ENCODE results near the gene CREG2.
A peak's percentile ranks its signal among the peaks of the same experiment; 100 is the strongest.
"Not testable (repeated sequence)": the region's sequence is repeated elsewhere in the genome, so short reads cannot be mapped to it uniquely, and the experiment has no call there.

The CREG2 gene

DNA sequence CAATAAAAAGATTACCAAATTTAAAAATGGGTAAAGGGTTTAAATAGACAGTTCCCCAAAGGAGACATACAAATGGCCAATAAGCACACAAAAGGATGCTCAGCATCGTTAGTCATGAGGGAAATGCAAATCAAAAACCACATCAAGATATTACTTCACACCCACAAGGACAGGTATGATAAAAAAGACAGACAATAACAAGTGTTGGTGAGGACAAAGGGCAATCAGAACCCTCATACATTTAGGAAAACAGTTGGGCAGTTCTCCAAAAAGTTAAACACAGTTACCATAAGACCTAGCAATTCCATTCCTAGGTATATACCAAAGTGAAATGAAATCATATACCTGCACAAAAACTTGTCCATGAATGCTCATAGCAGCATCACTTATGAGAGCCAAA, 14.5 kb downstream of the CREG2 start:
- no peak for DNase-seq (ENCODE audit: low spot score)

GRCh38 chr2:101371636-101372035, 15.7 kb downstream of the CREG2 start:
- no peak for DNase-seq (ENCODE audit: low spot score)

DNA sequence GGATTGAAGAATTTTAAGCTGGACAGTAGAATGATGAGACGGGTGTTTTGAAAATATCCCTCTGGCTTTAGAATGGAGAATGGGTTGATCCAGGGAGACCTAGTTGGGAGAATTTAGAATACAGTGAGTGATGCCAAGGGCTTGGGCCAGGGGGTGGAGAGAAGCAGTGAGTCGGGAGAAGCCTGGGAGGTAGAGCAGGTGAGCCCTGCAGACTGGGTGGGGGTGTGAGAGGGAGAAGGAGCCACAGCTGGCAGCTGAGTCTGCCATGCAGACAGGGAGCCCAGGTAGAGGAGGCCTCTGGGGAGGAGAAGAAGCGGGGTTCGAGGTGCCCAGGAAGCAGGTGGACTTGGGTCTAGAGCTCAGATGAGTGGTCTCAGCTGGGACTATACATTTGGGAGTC, 18.2 kb downstream of the CREG2 start:
- DNase-seq (ENCODE audit: low spot score) = no peak

GRCh38 chr2:101368376-101368775, 18.9 kb downstream of the CREG2 start:
- no peak for DNase-seq (ENCODE audit: low spot score)

- no peak for DNase-seq (ENCODE audit: low spot score)
Observed at GRCh38 chr2:101367508-101367907, 19.8 kb downstream of the CREG2 start.

GRCh38 chr2:101364878-101365277, 22.4 kb downstream of the CREG2 start:
- DNase-seq (ENCODE audit: low spot score) = no peak

DNA sequence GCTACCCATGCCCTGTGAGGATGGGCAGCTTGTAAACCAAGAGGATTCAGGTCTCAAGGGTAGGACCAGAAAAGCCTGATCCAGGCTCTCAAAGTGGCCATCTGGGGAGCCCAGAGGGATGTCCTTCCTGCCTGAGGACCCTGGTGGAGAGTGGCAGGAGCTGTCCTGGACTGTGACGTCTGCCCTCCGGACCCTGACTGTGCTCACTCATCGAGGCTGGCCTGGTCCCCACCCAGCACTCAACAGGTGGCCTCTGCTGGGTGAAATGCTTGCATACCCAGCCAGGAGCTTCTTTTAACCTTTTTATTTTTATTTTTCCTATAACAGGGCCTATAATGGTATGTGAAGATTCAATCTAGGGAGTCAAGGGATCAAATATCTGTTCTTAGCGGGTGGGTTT, 24.5 kb downstream of the CREG2 start:
- DNase-seq (ENCODE audit: low spot score) = no peak

- no peak for DNase-seq (ENCODE audit: low spot score)
Observed at GRCh38 chr2:101362316-101362715, 25.0 kb downstream of the CREG2 start.

- no peak for DNase-seq (ENCODE audit: low spot score)
Observed at GRCh38 chr2:101361522-101361921, 25.8 kb downstream of the CREG2 start.

DNA sequence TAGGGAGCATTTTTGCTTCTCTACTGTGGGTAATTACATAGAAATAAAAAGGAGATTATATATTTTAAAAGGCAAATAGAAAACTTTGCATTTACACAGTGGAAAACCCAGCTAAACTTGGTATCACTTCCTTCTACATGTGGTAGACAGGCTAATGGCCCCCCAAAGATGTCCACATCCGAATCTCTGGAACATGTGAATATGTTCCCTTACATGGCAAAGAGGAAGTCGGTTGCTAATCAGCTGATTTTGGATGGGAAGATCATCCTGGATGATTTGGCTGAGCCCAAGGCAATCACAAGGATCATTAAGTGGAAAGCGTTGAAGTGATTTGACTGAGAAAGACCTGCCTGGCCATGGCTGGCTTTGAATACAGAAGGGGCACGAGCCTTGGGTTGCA, 26.2 kb downstream of the CREG2 start:
- DNase-seq (ENCODE audit: low spot score) = no peak

DNA sequence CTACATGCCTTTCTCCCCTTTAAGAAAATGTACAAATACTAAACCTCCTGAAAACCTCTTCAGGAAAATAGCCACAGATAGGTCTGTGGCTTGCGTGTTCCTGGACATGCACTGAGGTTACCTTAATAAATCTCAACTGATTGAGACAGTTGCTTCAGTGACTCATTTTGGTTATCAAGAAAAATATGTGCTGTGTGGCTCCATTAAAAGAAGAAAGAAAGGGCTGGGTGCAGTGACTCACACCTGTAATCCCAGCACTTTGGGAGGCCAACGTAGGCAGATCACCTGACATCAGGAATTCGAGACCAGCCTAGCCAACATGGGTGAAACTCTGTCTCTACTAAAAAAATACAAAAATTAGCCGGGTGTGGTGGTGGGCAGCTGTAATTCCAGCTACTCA, 27.1 kb downstream of the CREG2 start:
- DNase-seq (ENCODE audit: low spot score) = no peak

GRCh38 chr2:101359410-101359954, 27.8 kb downstream of the CREG2 start:
- DNase-seq (ENCODE audit: low spot score) = no peak

GRCh38 chr2:101357376-101357775, 29.9 kb downstream of the CREG2 start:
- DNase-seq (ENCODE audit: low spot score) = no peak

- no peak for DNase-seq (ENCODE audit: low spot score)
Observed at GRCh38 chr2:101356521-101356920, 30.8 kb downstream of the CREG2 start.

DNA sequence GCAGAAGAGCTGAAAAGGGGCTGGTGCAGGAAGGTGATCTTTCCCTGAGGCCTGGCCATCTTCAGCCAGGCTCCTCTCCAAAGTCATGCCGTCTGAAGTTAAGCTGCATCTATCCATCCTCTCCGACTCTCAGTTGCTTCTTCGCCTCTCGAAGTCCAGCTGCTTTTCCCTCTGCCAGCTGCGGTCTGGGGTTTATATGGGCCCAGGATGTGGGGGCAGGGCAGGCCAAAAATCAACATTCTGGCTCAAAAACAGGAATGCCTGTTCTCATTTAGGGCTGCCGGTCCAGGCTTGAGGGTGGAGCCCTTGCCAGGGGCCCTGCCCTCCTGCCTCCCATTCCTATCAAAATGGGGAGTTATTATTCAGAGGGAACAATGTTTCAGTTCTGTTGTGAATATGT, 31.2 kb downstream of the CREG2 start:
- DNase-seq (ENCODE audit: low spot score) = no peak

DNA sequence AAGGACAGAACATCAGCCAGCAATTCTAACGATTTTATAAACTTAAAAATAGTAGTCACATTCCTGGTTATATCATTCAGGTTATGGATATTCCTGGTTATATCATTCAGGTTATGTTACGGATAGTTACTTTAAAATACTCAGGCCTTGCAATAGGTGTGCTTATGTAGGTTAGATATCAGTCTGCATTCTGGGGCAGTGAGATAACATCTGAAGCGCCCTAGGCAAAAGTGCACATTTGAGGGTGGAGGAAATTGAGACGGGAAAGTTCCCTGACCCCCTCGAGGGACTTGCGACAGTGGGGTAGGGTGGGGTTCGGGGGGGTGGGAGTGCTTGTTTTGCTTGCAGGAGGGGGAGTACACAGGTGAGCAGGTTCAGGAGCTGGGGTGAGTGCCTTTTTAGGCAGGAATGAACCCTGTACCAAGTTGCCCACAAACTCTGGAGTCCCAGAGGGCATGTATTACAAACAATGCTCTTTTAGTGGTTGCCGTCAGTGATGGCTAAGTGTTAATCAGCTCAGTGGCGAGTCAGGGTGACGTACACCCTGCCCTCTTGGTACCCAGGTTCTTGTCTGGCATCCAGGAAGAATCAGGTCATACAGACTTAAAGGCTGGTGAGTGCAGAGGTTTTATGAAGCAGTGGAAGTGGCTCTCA, 31.8 kb downstream of the CREG2 start:
- no peak for DNase-seq (ENCODE audit: low spot score)

DNA sequence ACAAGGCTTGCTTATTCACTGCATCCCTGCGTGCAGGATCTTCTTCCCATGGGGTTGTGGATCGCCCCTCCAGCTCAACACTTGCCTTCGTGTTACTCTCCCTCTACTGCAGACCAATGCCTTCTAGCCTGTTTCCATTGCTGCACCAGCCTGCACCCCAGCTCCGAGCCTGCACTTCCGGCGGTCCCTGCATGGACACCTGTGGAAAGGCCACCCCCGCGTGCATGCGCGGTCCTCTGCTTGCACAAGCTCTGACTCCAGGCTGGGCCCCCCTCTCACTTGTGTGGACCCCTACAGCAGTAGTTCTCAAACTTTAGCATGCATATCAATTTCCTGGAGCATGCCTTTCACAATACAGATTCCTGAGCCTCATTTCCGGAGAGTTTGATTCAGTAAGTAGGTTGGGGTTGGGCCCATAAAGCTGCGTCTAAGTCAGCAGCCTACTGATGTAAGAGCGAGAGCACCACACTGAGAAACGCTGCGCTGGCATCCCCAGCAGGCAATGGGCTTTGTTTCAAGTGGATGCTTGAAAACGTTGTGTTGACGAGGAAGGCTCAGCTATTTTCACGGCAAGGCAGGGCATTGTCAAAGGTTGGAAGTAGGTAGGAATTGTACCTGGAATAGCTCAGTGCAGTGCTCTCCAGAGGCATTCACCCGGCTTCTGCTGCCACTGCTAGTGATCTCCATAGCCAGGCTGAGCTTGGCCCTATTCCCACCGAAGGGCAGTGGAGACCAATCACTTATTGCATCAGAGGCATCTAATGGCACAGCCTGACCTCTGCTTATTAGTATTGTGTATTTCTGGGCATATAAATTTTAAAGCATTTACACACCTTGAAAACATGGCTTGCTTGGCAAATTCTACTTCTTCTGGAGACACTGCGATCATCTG, 32.6 kb downstream of the CREG2 start:
- no peak for DNase-seq (ENCODE audit: low spot score)

DNA sequence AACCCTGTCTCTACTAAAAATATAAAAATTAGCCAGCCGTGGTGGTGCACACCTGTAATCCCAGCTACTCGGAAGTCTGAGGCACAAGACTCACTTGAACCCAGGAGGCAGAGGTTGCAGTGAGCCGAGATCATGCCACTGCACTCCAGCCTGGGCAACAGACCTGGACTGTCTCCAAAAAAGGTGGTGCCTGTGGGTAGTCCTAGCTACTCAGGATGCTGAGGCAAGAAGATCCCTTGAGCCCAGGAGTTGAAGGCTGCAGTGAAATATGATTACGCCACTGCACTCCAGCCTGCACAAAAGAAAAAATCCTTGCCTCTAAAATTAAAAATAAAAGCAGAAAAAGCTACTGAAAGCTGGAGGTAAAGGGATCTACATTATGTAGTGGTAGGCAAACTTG, 34.7 kb downstream of the CREG2 start:
- not testable (repeated sequence) for DNase-seq (ENCODE audit: low spot score)

DNA sequence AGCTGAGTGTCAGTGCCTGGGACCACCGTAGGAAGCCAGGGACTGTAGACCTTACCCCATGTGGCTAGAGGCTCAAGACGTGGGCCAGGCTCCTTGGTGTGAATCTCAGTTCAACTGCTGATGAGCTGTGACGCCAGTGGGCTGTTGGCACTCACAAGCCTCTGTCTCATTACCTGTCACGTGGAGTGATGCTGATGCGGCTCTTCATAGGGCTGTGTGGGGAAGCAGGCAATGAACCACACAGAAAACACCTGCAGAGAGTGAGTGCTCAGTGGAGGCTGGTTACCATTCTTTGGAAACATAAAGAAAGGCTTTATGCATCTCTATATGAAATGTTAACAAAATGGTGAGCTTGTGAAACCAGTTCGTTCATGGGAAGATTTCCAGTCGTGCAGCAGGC, 36.1 kb downstream of the CREG2 start:
- DNase-seq (ENCODE audit: low spot score) = no peak

GRCh38 chr2:101349893-101350662, 37.2 kb downstream of the CREG2 start:
- peak; percentile 45 for DNase-seq (ENCODE audit: low spot score)

DNA sequence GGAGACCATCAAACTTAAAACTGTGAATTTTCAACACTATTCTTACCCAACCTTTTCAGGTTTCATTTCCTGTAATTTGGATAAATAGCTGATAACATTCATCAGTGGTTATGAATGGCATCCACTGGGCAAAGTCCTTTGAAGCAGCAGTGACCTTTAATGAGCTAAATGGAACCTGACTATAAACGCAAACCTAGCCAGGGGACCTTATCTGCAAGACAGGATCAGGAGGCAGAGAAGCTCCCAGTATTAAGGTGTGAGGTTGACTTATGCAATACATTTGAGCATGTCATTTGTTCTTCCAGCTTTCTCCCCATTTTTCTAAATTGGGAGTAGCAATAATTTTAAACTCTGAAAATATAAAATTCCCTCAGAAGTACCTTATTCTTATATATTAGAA, 38.4 kb downstream of the CREG2 start:
- peak; percentile 73 for DNase-seq (ENCODE audit: low spot score)

GRCh38 chr2:101346909-101347308, 40.4 kb downstream of the CREG2 start:
- DNase-seq (ENCODE audit: low spot score) = no peak

GRCh38 chr2:101344137-101344536, 43.2 kb downstream of the CREG2 start:
- DNase-seq (ENCODE audit: low spot score) = no peak
